ENCODE results near the gene CCDC167. TPM values are rescaled to one million over a fixed set of nuclear protein-coding genes. Genes with fewer than 3 reads are reported as not detected.

CCDC167 gene
- total RNA-seq, 2 experiments from 2014 or later, result 7.3 to 8.0 TPM

GRCh38 chr6:37488476-37488875 lies 11.2 kb downstream of the CCDC167 start:
- TF ChIP-seq, protein P1, sequence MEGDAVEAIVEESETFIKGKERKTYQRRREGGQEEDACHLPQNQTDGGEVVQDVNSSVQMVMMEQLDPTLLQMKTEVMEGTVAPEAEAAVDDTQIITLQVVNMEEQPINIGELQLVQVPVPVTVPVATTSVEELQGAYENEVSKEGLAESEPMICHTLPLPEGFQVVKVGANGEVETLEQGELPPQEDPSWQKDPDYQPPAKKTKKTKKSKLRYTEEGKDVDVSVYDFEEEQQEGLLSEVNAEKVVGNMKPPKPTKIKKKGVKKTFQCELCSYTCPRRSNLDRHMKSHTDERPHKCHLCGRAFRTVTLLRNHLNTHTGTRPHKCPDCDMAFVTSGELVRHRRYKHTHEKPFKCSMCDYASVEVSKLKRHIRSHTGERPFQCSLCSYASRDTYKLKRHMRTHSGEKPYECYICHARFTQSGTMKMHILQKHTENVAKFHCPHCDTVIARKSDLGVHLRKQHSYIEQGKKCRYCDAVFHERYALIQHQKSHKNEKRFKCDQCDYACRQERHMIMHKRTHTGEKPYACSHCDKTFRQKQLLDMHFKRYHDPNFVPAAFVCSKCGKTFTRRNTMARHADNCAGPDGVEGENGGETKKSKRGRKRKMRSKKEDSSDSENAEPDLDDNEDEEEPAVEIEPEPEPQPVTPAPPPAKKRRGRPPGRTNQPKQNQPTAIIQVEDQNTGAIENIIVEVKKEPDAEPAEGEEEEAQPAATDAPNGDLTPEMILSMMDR (IDR thresholded peaks at IDR 0.05), result no peak
- peak in 4 of 14 experiments; percentile 30 to 70 (median 52) for DNase-seq
- peaks cover 82% of the 10 kb centered on the region for H3K4me1 ChIP-seq (ENCODE audit: insufficient read depth, low read length)
- H3K27ac ChIP-seq (ENCODE audit: low read depth in 1 of 2, low read length in 2 of 2), result peak overlapping the region; percentile 37 to 55
- H3K36me3 Mint-ChIP-seq (ENCODE audit: low read depth), result peaks cover 3% of the 10 kb centered on the region
- no peaks in the 10 kb centered on the region for H3K9me3 Mint-ChIP-seq
- CTCF ChIA-PET, result interaction anchor here (0.8 to 1.8 kb wide), 2 partner anchors 29 to 78 kb away, joined by 3 to 7 read pairs; no protein-coding TSS in a partner anchor
- no peak overlapping the region for H3K4me3 ChIP-seq (ENCODE audit: low read length)
- intact Hi-C loops (cut with DNase I, micrococcal nuclease), result loop anchor here in 1 of 2 experiments (1.0 to 2.0 kb wide), 2 partner anchors 14 to 28 kb away; no protein-coding TSS in a partner anchor
- no peaks in the 10 kb centered on the region for H3K27me3 Mint-ChIP-seq
- POLR2A ChIA-PET, result interaction anchor here (0.8 to 1.8 kb wide), 2 partner anchors 13 to 28 kb away, joined by 5 to 13 read pairs; no protein-coding TSS in a partner anchor
- peaks cover 48% of the 10 kb centered on the region for H3K4me1 Mint-ChIP-seq (ENCODE audit: low read depth)
- no peak overlapping the region for H3K4me3 Mint-ChIP-seq
- peak; percentile 77 for ATAC-seq (ENCODE audit: poor library complexity)
- no peaks in the 10 kb centered on the region for H3K27me3 ChIP-seq (ENCODE audit: control insufficient read depth in 1 of 2, insufficient read depth in 2 of 2, low read length in 2 of 2)
- peak overlapping the region; percentile 77 for H3K27ac Mint-ChIP-seq
- H3K36me3 ChIP-seq (ENCODE audit: insufficient read depth, low read length), result peaks cover 28% of the 10 kb centered on the region
- H3K9me3 ChIP-seq (ENCODE audit: control insufficient read depth in 1 of 2, insufficient read depth in 1 of 2, low read length in 2 of 2), result no peaks in the 10 kb centered on the region

DNA sequence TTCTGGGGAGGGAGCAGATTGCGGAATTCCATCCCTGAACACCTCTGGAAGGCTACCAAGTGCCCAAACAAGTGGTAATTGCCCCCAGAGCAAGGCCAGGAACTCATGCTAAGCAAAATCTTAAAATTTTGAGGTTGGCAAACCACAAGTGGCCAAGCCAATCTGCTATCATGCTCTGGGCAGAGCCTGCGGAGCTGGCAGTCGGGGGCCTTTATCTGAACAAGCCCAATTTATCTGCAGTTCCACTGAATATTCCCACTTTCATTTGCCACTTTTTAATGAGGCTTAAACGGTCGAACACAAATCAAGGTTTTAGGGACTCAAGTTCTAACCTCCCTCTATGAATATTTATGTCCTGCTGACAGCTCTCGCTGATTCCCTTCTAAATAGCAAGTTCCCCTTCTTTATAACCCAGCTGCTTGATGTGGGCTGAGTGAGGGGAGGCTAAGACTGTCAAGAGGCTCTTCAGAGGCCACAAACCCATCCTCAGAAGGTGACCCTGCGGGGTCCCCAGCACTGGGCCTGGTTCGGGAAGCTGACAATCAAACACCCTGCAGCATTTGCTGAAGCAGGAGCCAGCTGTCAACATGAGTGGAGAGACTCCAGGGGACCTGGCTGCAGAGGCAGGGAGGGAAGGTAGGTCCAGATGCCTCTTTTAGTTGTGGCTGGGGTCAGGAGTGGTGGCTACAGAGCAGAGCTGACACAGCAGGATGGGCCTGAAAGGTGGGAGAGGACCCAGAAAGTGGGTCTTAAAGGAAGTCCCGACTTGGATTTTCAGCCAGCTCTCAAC lies 11.9 kb downstream of the CCDC167 start:
- ATAC-seq (ENCODE audit: poor library complexity) (no peak), DNase-seq (peak in 2 of 14 experiments; percentile 4 to 33)
- no peaks in the 10 kb centered on the region for H3K9me3 ChIP-seq (ENCODE audit: control insufficient read depth in 1 of 2, insufficient read depth in 1 of 2, low read length in 2 of 2)
- Mint-ChIP-seq H3K9me3 (no peaks in the 10 kb centered on the region), H3K36me3 (ENCODE audit: low read depth) (peaks cover 10% of the 10 kb centered on the region), H3K4me3 (no peak overlapping the region), H3K4me1 (ENCODE audit: low read depth) (peaks cover 48% of the 10 kb centered on the region), H3K27me3 (no peaks in the 10 kb centered on the region), H3K27ac (peak overlapping the region; percentile 77)
- intact Hi-C loops (cut with DNase I, micrococcal nuclease), result loop anchor here in 1 of 2 experiments (1.0 to 2.0 kb wide), 2 partner anchors 15 to 29 kb away; no protein-coding TSS in a partner anchor
- TF ChIP-seq, protein P1 (IDR thresholded peaks at IDR 0.05), result no peak
- no peaks in the 10 kb centered on the region for H3K27me3 ChIP-seq (ENCODE audit: control insufficient read depth in 1 of 2, insufficient read depth in 2 of 2, low read length in 2 of 2)
- ChIA-PET POLR2A (interaction anchor here (0.8 to 1.8 kb wide), 2 partner anchors 14 to 29 kb away, joined by 5 to 13 read pairs; no protein-coding TSS in a partner anchor), CTCF (interaction anchor here (0.8 to 1.8 kb wide), 5 partner anchors 16 to 205 kb away, joined by 3 to 7 read pairs (median 3); no protein-coding TSS in a partner anchor)
- peaks cover 35% of the 10 kb centered on the region for H3K36me3 ChIP-seq (ENCODE audit: insufficient read depth, low read length)
- peak overlapping the region; percentile 37 to 55 for H3K27ac ChIP-seq (ENCODE audit: low read depth in 1 of 2, low read length in 2 of 2)
- no peak overlapping the region for H3K4me3 ChIP-seq (ENCODE audit: low read length)
- peaks cover 76% of the 10 kb centered on the region for H3K4me1 ChIP-seq (ENCODE audit: insufficient read depth, low read length)

DNA sequence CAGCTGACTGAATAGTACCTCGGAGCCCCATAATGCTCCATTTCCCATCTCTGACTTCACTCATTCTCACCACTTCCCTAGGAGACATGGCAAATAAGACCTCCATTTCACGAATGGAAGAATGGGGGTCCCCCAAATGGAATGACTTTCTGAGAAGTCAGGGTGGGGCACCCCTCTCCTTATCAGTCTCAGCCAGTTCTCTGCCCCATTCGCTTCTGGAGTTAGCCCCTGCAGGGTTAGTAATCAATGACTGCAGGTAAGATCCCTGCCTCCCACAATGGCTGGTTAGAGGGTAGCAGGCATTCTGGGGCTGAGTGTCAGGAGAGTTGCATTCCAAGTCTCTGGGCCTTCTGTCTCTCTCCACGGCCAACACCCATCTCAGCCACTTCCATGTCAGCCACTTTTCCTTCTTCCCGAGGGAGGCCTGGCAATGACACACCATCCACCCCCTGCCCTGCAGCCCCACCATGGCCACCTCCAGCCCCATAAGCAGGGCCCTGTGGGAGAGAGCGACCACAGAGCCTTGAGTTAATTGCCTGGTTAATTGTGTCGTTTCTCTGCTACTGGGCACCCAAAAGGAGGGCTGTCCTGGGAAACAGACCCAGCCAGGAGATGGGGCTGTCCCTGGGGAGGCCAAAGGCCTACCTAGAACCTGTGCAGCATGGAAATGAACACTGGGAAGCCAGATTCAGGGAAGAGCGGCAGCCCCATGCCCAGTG lies 13.4 kb downstream of the CCDC167 start:
- Histone ChIP-seq H3K4me1 (ENCODE audit: insufficient read depth, low read length) (peaks cover 61% of the 10 kb centered on the region), H3K27me3 (ENCODE audit: control insufficient read depth in 1 of 2, insufficient read depth in 2 of 2, low read length in 2 of 2) (no peaks in the 10 kb centered on the region), H3K9me3 (ENCODE audit: control insufficient read depth in 1 of 2, insufficient read depth in 1 of 2, low read length in 2 of 2) (no peaks in the 10 kb centered on the region), H3K4me3 (ENCODE audit: low read length) (no peak overlapping the region), H3K36me3 (ENCODE audit: insufficient read depth, low read length) (peaks cover 49% of the 10 kb centered on the region), H3K27ac (ENCODE audit: low read depth in 1 of 2, low read length in 2 of 2) (no peak overlapping the region)
- ATAC-seq (ENCODE audit: poor library complexity) (no peak), DNase-seq (peak in 1 of 14 experiments; percentile 24)
- peaks cover 34% of the 10 kb centered on the region for H3K4me1 Mint-ChIP-seq (ENCODE audit: low read depth)
- H3K27me3 Mint-ChIP-seq, result no peaks in the 10 kb centered on the region
- H3K27ac Mint-ChIP-seq, result peak overlapping the region; percentile 72
- no peaks in the 10 kb centered on the region for H3K9me3 Mint-ChIP-seq
- H3K4me3 Mint-ChIP-seq, result no peak overlapping the region
- TF ChIP-seq, protein P1 (IDR thresholded peaks at IDR 0.05), result no peak
- intact Hi-C loops (cut with DNase I, micrococcal nuclease), result no loop called here
- CTCF ChIA-PET, result interaction anchor here (0.8 kb wide), 1 partner anchor 52 kb away, joined by 3 read pairs; no protein-coding TSS in a partner anchor
- POLR2A ChIA-PET, result no interaction called here
- H3K36me3 Mint-ChIP-seq (ENCODE audit: low read depth), result peaks cover 25% of the 10 kb centered on the region
